GM19193 (cell line): Measurements from ENCODE around the gene CACNB3.

Experiments
- POLR2A ChIP-seq: IDR thresholded peaks from 4 replicates; pipeline ENCODE4 v1.6.1; 2011; ENCODE audit not compliant: insufficient read depth, insufficient read length; ENCODE audit errors: extremely low read depth

The CACNB3 gene

GRCh38 chr12:48823281-48823680 lies 5.0 kb downstream of the CACNB3 start:
- TF ChIP-seq POLR2A: no peak

GRCh38 chr12:48824112-48824511 lies 5.8 kb downstream of the CACNB3 start:
- no peak for TF ChIP-seq POLR2A

GRCh38 chr12:48824905-48825304 lies 6.6 kb downstream of the CACNB3 start:
- no peak for TF ChIP-seq POLR2A

GRCh38 chr12:48826209-48826855 lies 8.0 kb downstream of the CACNB3 start:
- no peak for TF ChIP-seq POLR2A

GRCh38 chr12:48827026-48827425 lies 8.7 kb downstream of the CACNB3 start:
- TF ChIP-seq POLR2A: no peak

GRCh38 chr12:48827513-48828096 lies 9.3 kb downstream of the CACNB3 start:
- TF ChIP-seq POLR2A: no peak

- no peak for TF ChIP-seq POLR2A
Observed at GRCh38 chr12:48828293-48828692, 10.0 kb downstream of the CACNB3 start.

- TF ChIP-seq POLR2A: no peak
Observed at GRCh38 chr12:48828841-48829575, 10.7 kb downstream of the CACNB3 start.

- TF ChIP-seq POLR2A: no peak
Observed at GRCh38 chr12:48831257-48831656, 13.0 kb downstream of the CACNB3 start.

- no peak for TF ChIP-seq POLR2A
Observed at GRCh38 chr12:48832321-48833060, 14.2 kb downstream of the CACNB3 start.

GRCh38 chr12:48838048-48838447 lies 19.8 kb downstream of the CACNB3 start:
- no peak for TF ChIP-seq POLR2A

- peak; percentile 92 for TF ChIP-seq POLR2A
Observed at GRCh38 chr12:48851883-48852733, 33.8 kb downstream of the CACNB3 start, which contains the start of gene DDX23. Gene DDX23 (minus strand): TSS chr12:48852163. CDS start chr12:48845782, 6,381 bp downstream.

- no peak for TF ChIP-seq POLR2A
Observed at GRCh38 chr12:48852734-48853688, 34.7 kb downstream of the CACNB3 start.
